ENCODE data around the gene JAKMIP1. TPM values are rescaled to one million over a fixed set of nuclear protein-coding genes. Genes with fewer than 3 reads are reported as not detected.
"Not testable (repeated sequence)": the region's sequence is repeated elsewhere in the genome, so short reads cannot be mapped to it uniquely, and the experiment has no call there.

Gene JAKMIP1
- polyA plus RNA-seq, 2 donors, result 0.13 to 0.31 TPM

DNA sequence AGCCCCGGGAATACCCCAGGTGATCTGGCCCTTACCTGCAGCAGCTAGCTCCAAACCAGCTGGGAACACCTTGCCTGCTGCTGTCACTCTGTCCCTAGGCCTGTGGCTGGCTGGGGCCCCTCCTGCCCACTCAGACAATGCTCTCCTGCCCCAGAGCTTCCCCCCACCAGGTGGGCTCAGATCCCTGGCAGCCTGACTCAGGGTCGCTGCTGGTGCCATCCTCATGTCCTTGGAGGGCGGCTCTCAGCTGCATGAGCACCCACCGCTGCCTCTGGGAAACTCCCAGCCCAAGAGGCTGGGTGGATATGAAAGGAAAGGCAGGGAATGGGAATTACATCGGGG, 197.9 kb downstream of the JAKMIP1 start:
- Histone ChIP-seq H3K4me3 (ENCODE audit: low read depth in 1 of 2, low read length in 2 of 2) (no peak overlapping the region), H3K36me3 (ENCODE audit: control insufficient read depth in 2 of 2, insufficient read depth in 2 of 2, low read length in 1 of 2) (no peaks in the 10 kb centered on the region), H3K9me3 (ENCODE audit: control insufficient read depth in 2 of 2, insufficient read depth in 1 of 2, low read depth in 1 of 2, low read length in 1 of 2) (no peaks in the 10 kb centered on the region), H3K27me3 (ENCODE audit: control insufficient read depth in 1 of 2, insufficient read depth in 2 of 2, low read length in 2 of 2) (no peaks in the 10 kb centered on the region), H3K27ac (ENCODE audit: low read depth in 2 of 2, low read length in 1 of 2) (no peak overlapping the region), H3K4me1 (ENCODE audit: control insufficient read depth in 2 of 2, insufficient read depth in 2 of 2, low read length in 1 of 2) (no peaks in the 10 kb centered on the region)
- WGBS, 2 donors, result 79 to 84% methylated on average over 5 of the region's 5 CpGs

- no peaks in the 10 kb centered on the region for H3K9me3 ChIP-seq (ENCODE audit: control insufficient read depth in 2 of 2, insufficient read depth in 1 of 2, low read depth in 1 of 2, low read length in 1 of 2)
- no peak overlapping the region for H3K4me3 ChIP-seq (ENCODE audit: low read depth in 1 of 2, low read length in 2 of 2)
- no peaks in the 10 kb centered on the region for H3K4me1 ChIP-seq (ENCODE audit: control insufficient read depth in 2 of 2, insufficient read depth in 2 of 2, low read length in 1 of 2)
- no peaks in the 10 kb centered on the region for H3K27me3 ChIP-seq (ENCODE audit: control insufficient read depth in 1 of 2, insufficient read depth in 2 of 2, low read length in 2 of 2)
- H3K27ac ChIP-seq (ENCODE audit: low read depth in 2 of 2, low read length in 1 of 2), result no peak overlapping the region
- no peaks in the 10 kb centered on the region for H3K36me3 ChIP-seq (ENCODE audit: control insufficient read depth in 2 of 2, insufficient read depth in 2 of 2, low read length in 1 of 2)
- 57 to 74% methylated on average over 6 of the region's 6 CpGs for WGBS, 2 donors
These were observed 198.5 kb downstream of the JAKMIP1 start for GRCh38 chr4:6001680-6002491.

- Histone ChIP-seq H3K4me1 (ENCODE audit: control insufficient read depth in 2 of 2, insufficient read depth in 2 of 2, low read length in 1 of 2) (no peaks in the 10 kb centered on the region), H3K27me3 (ENCODE audit: control insufficient read depth in 1 of 2, insufficient read depth in 2 of 2, low read length in 2 of 2) (no peaks in the 10 kb centered on the region), H3K27ac (ENCODE audit: low read depth in 2 of 2, low read length in 1 of 2) (no peak overlapping the region), H3K4me3 (ENCODE audit: low read depth in 1 of 2, low read length in 2 of 2) (no peak overlapping the region), H3K9me3 (ENCODE audit: control insufficient read depth in 2 of 2, insufficient read depth in 1 of 2, low read depth in 1 of 2, low read length in 1 of 2) (no peaks in the 10 kb centered on the region), H3K36me3 (ENCODE audit: control insufficient read depth in 2 of 2, insufficient read depth in 2 of 2, low read length in 1 of 2) (no peaks in the 10 kb centered on the region)
- WGBS, 2 donors, result 86% methylated on average over 9 of the region's 9 CpGs
These were observed 200.5 kb downstream of the JAKMIP1 start for GRCh38 chr4:5999830-6000365.

GRCh38 chr4:5999356-5999755, 201.0 kb downstream of the JAKMIP1 start:
- H3K36me3 ChIP-seq (ENCODE audit: control insufficient read depth in 2 of 2, insufficient read depth in 2 of 2, low read length in 1 of 2), result no peaks in the 10 kb centered on the region
- no peak overlapping the region for H3K4me3 ChIP-seq (ENCODE audit: low read depth in 1 of 2, low read length in 2 of 2)
- WGBS, 2 donors, result 75 to 78% methylated on average over 6 of the region's 6 CpGs
- H3K27me3 ChIP-seq (ENCODE audit: control insufficient read depth in 1 of 2, insufficient read depth in 2 of 2, low read length in 2 of 2), result no peaks in the 10 kb centered on the region
- H3K4me1 ChIP-seq (ENCODE audit: control insufficient read depth in 2 of 2, insufficient read depth in 2 of 2, low read length in 1 of 2), result no peaks in the 10 kb centered on the region
- H3K27ac ChIP-seq (ENCODE audit: low read depth in 2 of 2, low read length in 1 of 2), result no peak overlapping the region
- no peaks in the 10 kb centered on the region for H3K9me3 ChIP-seq (ENCODE audit: control insufficient read depth in 2 of 2, insufficient read depth in 1 of 2, low read depth in 1 of 2, low read length in 1 of 2)

GRCh38 chr4:5998333-5998936, 201.9 kb downstream of the JAKMIP1 start:
- Histone ChIP-seq H3K4me1 (ENCODE audit: control insufficient read depth in 2 of 2, insufficient read depth in 2 of 2, low read length in 1 of 2) (peaks cover 0 to 2% of the 10 kb centered on the region in 2 donors), H3K36me3 (ENCODE audit: control insufficient read depth in 2 of 2, insufficient read depth in 2 of 2, low read length in 1 of 2) (no peaks in the 10 kb centered on the region), H3K27ac (ENCODE audit: low read depth in 2 of 2, low read length in 1 of 2) (no peak overlapping the region), H3K4me3 (ENCODE audit: low read depth in 1 of 2, low read length in 2 of 2) (no peak overlapping the region), H3K9me3 (ENCODE audit: control insufficient read depth in 2 of 2, insufficient read depth in 1 of 2, low read depth in 1 of 2, low read length in 1 of 2) (no peaks in the 10 kb centered on the region), H3K27me3 (ENCODE audit: control insufficient read depth in 1 of 2, insufficient read depth in 2 of 2, low read length in 2 of 2) (no peaks in the 10 kb centered on the region)
- 2 to 3% methylated on average over 9 of the region's 9 CpGs for WGBS, 2 donors

DNA sequence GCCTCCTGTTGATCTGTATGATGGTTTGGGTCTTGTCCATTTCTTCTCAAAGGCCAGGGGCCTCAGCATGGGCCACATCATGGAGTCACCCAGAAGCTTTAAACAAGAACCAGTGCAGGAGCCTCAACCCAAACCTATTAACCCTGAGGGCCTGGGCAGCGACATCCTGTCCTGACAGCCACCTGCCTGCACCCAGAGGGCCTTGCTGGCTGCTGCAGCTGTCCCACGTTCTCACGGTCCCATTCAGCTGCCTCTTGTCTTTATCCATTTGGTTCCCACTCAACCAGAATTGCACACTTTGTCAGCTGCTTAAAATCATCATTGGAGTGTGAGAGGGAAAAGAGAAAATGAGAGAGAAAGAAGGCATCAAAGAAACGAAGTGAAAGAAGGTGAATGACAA, 203.7 kb downstream of the JAKMIP1 start:
- no peak overlapping the region for H3K4me3 ChIP-seq (ENCODE audit: low read depth in 1 of 2, low read length in 2 of 2)
- peaks cover 0 to 2% of the 10 kb centered on the region in 2 donors for H3K4me1 ChIP-seq (ENCODE audit: control insufficient read depth in 2 of 2, insufficient read depth in 2 of 2, low read length in 1 of 2)
- H3K27ac ChIP-seq (ENCODE audit: low read depth in 2 of 2, low read length in 1 of 2), result no peak overlapping the region
- H3K36me3 ChIP-seq (ENCODE audit: control insufficient read depth in 2 of 2, insufficient read depth in 2 of 2, low read length in 1 of 2), result no peaks in the 10 kb centered on the region
- H3K27me3 ChIP-seq (ENCODE audit: control insufficient read depth in 1 of 2, insufficient read depth in 2 of 2, low read length in 2 of 2), result no peaks in the 10 kb centered on the region
- WGBS, 2 donors, result 41 to 51% methylated on average over 4 of the region's 4 CpGs
- H3K9me3 ChIP-seq (ENCODE audit: control insufficient read depth in 2 of 2, insufficient read depth in 1 of 2, low read depth in 1 of 2, low read length in 1 of 2), result no peaks in the 10 kb centered on the region

- Histone ChIP-seq H3K4me1 (ENCODE audit: control insufficient read depth in 2 of 2, insufficient read depth in 2 of 2, low read length in 1 of 2) (peaks cover 0 to 2% of the 10 kb centered on the region in 2 donors), H3K27me3 (ENCODE audit: control insufficient read depth in 1 of 2, insufficient read depth in 2 of 2, low read length in 2 of 2) (no peaks in the 10 kb centered on the region), H3K9me3 (ENCODE audit: control insufficient read depth in 2 of 2, insufficient read depth in 1 of 2, low read depth in 1 of 2, low read length in 1 of 2) (no peaks in the 10 kb centered on the region), H3K4me3 (ENCODE audit: low read depth in 1 of 2, low read length in 2 of 2) (no peak overlapping the region), H3K27ac (ENCODE audit: low read depth in 2 of 2, low read length in 1 of 2) (no peak overlapping the region), H3K36me3 (ENCODE audit: control insufficient read depth in 2 of 2, insufficient read depth in 2 of 2, low read length in 1 of 2) (no peaks in the 10 kb centered on the region)
- WGBS, 2 donors, result 55 to 61% methylated on average over 19 of the region's 19 CpGs
These were observed 204.3 kb downstream of the JAKMIP1 start for GRCh38 chr4:5995901-5996623.

DNA sequence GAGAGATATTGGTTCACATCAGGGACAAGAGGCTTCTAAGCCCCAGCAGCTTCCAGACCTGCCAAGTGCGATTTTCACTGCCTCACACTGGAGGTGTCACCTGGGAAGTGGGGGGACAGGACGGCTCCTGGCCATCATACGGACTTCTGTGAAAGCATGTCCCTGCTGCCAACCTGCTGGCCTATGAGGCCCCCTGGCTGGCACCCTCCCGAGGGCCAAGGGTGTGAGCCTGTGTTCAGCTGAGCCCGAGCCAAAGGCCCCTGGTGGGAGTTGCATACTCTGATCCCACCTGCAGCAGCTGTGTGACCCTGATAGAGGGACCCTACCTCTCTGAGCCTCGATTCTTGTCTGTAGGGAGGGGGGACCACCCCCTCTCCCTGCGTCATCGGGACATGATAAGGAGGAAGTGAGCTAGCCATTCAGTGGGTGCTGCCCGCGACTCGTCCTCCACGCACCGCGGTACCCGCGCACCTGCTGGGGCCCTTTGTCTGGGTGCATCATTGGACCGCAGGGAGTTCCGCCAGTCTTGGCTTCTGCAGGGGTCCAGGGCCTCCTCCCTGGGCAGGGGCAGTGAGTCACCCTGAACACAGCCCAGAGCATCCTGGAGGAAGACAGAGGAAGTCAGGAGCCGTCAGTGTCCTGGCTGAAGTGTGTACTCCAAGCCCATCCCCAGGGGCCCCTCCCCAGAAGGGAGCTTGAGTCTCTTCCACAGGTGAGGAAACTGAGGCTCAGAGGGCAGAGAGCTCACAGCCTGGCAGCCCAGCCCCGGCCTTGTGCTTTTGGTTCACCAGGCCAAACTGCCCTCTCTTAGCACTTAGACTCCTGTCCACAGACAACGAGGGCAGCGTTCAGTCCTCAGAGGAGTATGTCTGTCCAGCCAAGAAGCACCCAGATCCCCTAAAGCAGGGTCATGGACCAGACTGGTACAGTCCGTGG, 206.2 kb downstream of the JAKMIP1 start:
- Histone ChIP-seq H3K4me1 (ENCODE audit: control insufficient read depth in 2 of 2, insufficient read depth in 2 of 2, low read length in 1 of 2) (peaks cover 0 to 2% of the 10 kb centered on the region in 2 donors), H3K36me3 (ENCODE audit: control insufficient read depth in 2 of 2, insufficient read depth in 2 of 2, low read length in 1 of 2) (no peaks in the 10 kb centered on the region), H3K9me3 (ENCODE audit: control insufficient read depth in 2 of 2, insufficient read depth in 1 of 2, low read depth in 1 of 2, low read length in 1 of 2) (no peaks in the 10 kb centered on the region), H3K27ac (ENCODE audit: low read depth in 2 of 2, low read length in 1 of 2) (no peak overlapping the region), H3K27me3 (ENCODE audit: control insufficient read depth in 1 of 2, insufficient read depth in 2 of 2, low read length in 2 of 2) (no peaks in the 10 kb centered on the region), H3K4me3 (ENCODE audit: low read depth in 1 of 2, low read length in 2 of 2) (no peak overlapping the region)
- 79 to 81% methylated on average over 23 of the region's 23 CpGs for WGBS, 2 donors

DNA sequence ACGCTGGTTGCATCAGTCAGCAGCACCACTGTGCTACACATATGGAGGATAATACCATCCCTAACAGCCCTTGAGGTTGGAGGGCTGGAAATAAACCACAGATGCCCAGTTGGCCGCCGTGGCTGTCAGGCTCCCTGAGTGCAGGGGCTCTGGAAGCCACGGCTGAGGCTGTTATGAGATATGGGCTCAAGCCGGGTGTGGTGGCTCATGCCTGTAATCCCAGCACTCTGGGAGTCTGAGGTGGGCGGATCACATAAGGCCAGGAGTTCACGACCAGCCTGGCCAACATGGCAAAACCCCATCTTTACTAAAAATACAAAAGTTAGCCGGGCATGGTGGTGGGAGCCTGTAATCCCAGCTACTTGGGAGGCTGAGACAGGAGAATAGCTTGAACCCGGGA, 207.0 kb downstream of the JAKMIP1 start:
- WGBS, 2 donors, result 81 to 85% methylated on average over 9 of the region's 9 CpGs
- not testable (repeated sequence) for H3K36me3 ChIP-seq (ENCODE audit: control insufficient read depth in 2 of 2, insufficient read depth in 2 of 2, low read length in 1 of 2); H3K9me3 ChIP-seq (ENCODE audit: control insufficient read depth in 2 of 2, insufficient read depth in 1 of 2, low read depth in 1 of 2, low read length in 1 of 2)

More for the DNA sequence above, 207.0 kb downstream of the JAKMIP1 start:
- H3K27ac ChIP-seq (ENCODE audit: low read depth in 2 of 2, low read length in 1 of 2); H3K27me3 ChIP-seq (ENCODE audit: control insufficient read depth in 1 of 2, insufficient read depth in 2 of 2, low read length in 2 of 2); H3K4me1 ChIP-seq (ENCODE audit: control insufficient read depth in 2 of 2, insufficient read depth in 2 of 2, low read length in 1 of 2); H3K4me3 ChIP-seq (ENCODE audit: low read depth in 1 of 2, low read length in 2 of 2): not testable (repeated sequence)
